Measurements from ENCODE around the gene KIF20B. TPM values are rescaled to one million over a fixed set of nuclear protein-coding genes. Genes with fewer than 3 reads are reported as not detected.

The KIF20B gene
- total and polyA plus RNA-seq, 2 of the 13 experiments (the other 11 are each of a cell fraction or from before 2014, with no cell fraction given): 3.5 to 38.6 TPM

GRCh38 chr10:89701242-89702120, at the start of gene KIF20B (continued):
- TF ChIP-seq ZNF280B (CRISPR knock-in tag; IDR thresholded peaks at IDR 0.05; ENCODE audit: borderline replicate concordance): no peak
- peak; percentile 65 for TF ChIP-seq TBX2 (CRISPR knock-in tag; IDR thresholded peaks at IDR 0.05; ENCODE audit: borderline replicate concordance)
- no peak for TF ChIP-seq PPARG (CRISPR knock-in tag; conservative IDR thresholded peaks at IDR 0.05)
- TF ChIP-seq TBP (CRISPR knock-in tag; IDR thresholded peaks at IDR 0.05): no peak
- TF ChIP-seq ZNF468 (CRISPR knock-in tag; IDR thresholded peaks at IDR 0.05): no peak
- no peak for TF ChIP-seq HES4 (CRISPR knock-in tag; IDR thresholded peaks at IDR 0.05; ENCODE audit: borderline replicate concordance)
- TF ChIP-seq ZBTB46 (CRISPR knock-in tag; IDR thresholded peaks at IDR 0.05; ENCODE audit: borderline replicate concordance): no peak
- TF ChIP-seq RARA (CRISPR knock-in tag; IDR thresholded peaks at IDR 0.05): no peak; the same call in 1 of the 2 replicates
- TF ChIP-seq NFIB (CRISPR knock-in tag; IDR thresholded peaks at IDR 0.05; ENCODE audit: borderline replicate concordance): no peak
- TF ChIP-seq RELA (CRISPR knock-in tag; IDR thresholded peaks at IDR 0.05): no peak
- TF ChIP-seq TERF1 (CRISPR knock-in tag; IDR thresholded peaks at IDR 0.05): no peak
- peak; percentile 77 for TF ChIP-seq MED1 (CRISPR knock-in tag; IDR thresholded peaks at IDR 0.05)
- no peak for TF ChIP-seq ZNF7 (CRISPR knock-in tag; IDR thresholded peaks at IDR 0.05)
- peak; percentile 76 for TF ChIP-seq FOSL2 (CRISPR knock-in tag; IDR thresholded peaks at IDR 0.05)
- TF ChIP-seq NR2F2 (IDR thresholded peaks at IDR 0.05; ENCODE audit: borderline replicate concordance, low read depth): peak; percentile 46; the same call in 1 of the 2 replicates
- no peak for TF ChIP-seq NFRKB (IDR thresholded peaks at IDR 0.05)
- TF ChIP-seq ZNF136 (CRISPR knock-in tag; IDR thresholded peaks at IDR 0.05; ENCODE audit: low read depth): 0 out of 2 replicates have a peak, but pooled peaks have one; percentile 58
- 0 out of 2 replicates have a peak, but pooled peaks have one; percentile 25 for TF ChIP-seq ISX (CRISPR knock-in tag; conservative IDR thresholded peaks at IDR 0.05)
- TF ChIP-seq, protein P1, sequence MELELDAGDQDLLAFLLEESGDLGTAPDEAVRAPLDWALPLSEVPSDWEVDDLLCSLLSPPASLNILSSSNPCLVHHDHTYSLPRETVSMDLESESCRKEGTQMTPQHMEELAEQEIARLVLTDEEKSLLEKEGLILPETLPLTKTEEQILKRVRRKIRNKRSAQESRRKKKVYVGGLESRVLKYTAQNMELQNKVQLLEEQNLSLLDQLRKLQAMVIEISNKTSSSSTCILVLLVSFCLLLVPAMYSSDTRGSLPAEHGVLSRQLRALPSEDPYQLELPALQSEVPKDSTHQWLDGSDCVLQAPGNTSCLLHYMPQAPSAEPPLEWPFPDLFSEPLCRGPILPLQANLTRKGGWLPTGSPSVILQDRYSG (CRISPR knock-in tag; IDR thresholded peaks at IDR 0.05): peak; percentile 77
- TF ChIP-seq ZNF12 (CRISPR knock-in tag; IDR thresholded peaks at IDR 0.05): no peak
- peak; percentile 92 for TF ChIP-seq ZBTB2 (CRISPR knock-in tag; IDR thresholded peaks at IDR 0.05; ENCODE audit: low read depth)
